ENCODE results near the gene PHPT1. TPM values are rescaled to one million over a fixed set of nuclear protein-coding genes. Genes with fewer than 3 reads are reported as not detected.

PHPT1 gene
- total and polyA plus RNA-seq, 4 donors, result 23.2 to 83.1 (median 42.3) TPM

DNA sequence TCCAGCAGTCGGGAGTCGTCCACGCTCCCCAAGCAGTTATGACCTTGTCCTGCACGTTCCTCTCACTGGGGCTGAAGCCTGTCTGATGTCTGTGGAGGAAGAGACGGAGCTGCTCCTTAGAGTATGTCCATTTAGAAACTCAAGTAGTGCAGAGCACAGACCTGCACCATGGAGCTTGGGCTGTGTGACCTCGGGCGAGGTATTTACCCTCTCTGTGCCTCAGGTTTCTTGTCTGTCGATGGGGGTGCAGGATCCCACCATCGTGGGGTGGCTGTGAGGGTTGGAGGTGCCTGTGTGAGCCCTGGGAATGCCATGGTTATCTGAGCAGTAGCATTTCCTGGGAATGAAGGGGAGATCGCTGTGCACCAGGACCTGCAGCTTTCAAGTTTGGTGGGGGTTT, 51.3 kb downstream of the PHPT1 start:
- Histone ChIP-seq H3K4me3 (ENCODE audit: low read depth in 1 of 3, low read length in 3 of 3) (no peak overlapping the region), H3K9ac (ENCODE audit: low read depth in 1 of 2, low read length in 2 of 2) (no peak overlapping the region), H3K27ac (ENCODE audit: low read depth in 1 of 2, low read length in 2 of 2) (peak overlapping the region in 1 of 2 donors; percentile 94), H3K27me3 (ENCODE audit: control insufficient read depth in 4 of 4, insufficient read depth in 4 of 4, low read length in 3 of 4) (no peaks in the 10 kb centered on the region), H3K36me3 (ENCODE audit: control insufficient read depth in 4 of 4, insufficient read depth in 3 of 4, low read depth in 1 of 4, low read length in 3 of 4) (peaks cover 0 to 14% (median 9%) of the 10 kb centered on the region in 4 donors), H3K4me1 (ENCODE audit: control insufficient read depth in 4 of 4, insufficient read depth in 4 of 4, low read length in 3 of 4) (peaks cover 12 to 31% (median 20%) of the 10 kb centered on the region in 4 donors), H3K9me3 (ENCODE audit: control insufficient read depth in 4 of 4, low read length in 3 of 4) (no peaks in the 10 kb centered on the region)
- WGBS, result 94% methylated on average over 10 of the region's 10 CpGs
- no peak for DNase-seq (ENCODE audit: low spot score)
- TF ChIP-seq, protein P1, sequence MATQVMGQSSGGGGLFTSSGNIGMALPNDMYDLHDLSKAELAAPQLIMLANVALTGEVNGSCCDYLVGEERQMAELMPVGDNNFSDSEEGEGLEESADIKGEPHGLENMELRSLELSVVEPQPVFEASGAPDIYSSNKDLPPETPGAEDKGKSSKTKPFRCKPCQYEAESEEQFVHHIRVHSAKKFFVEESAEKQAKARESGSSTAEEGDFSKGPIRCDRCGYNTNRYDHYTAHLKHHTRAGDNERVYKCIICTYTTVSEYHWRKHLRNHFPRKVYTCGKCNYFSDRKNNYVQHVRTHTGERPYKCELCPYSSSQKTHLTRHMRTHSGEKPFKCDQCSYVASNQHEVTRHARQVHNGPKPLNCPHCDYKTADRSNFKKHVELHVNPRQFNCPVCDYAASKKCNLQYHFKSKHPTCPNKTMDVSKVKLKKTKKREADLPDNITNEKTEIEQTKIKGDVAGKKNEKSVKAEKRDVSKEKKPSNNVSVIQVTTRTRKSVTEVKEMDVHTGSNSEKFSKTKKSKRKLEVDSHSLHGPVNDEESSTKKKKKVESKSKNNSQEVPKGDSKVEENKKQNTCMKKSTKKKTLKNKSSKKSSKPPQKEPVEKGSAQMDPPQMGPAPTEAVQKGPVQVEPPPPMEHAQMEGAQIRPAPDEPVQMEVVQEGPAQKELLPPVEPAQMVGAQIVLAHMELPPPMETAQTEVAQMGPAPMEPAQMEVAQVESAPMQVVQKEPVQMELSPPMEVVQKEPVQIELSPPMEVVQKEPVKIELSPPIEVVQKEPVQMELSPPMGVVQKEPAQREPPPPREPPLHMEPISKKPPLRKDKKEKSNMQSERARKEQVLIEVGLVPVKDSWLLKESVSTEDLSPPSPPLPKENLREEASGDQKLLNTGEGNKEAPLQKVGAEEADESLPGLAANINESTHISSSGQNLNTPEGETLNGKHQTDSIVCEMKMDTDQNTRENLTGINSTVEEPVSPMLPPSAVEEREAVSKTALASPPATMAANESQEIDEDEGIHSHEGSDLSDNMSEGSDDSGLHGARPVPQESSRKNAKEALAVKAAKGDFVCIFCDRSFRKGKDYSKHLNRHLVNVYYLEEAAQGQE (IDR thresholded peaks at IDR 0.05), result no peak
- TF ChIP-seq GABPA (IDR thresholded peaks at IDR 0.05 in 1 of 2, conservative IDR thresholded peaks at IDR 0.05 in 1 of 2), result no peak
- TF ChIP-seq EGR1 (IDR thresholded peaks at IDR 0.05; ENCODE audit: low read depth in 2 of 2), result no peak
- no peak for TF ChIP-seq RXRA (IDR thresholded peaks at IDR 0.05)
- no peak for TF ChIP-seq ATF3 (IDR thresholded peaks at IDR 0.05)
- TF ChIP-seq HNF4G (IDR thresholded peaks at IDR 0.05), result no peak
- TF ChIP-seq FOXA2 (IDR thresholded peaks at IDR 0.05), result no peak
- no peak for TF ChIP-seq HNF4A (conservative IDR thresholded peaks at IDR 0.05)

Small RNA genes within 50 kb of the gene (small RNA-seq; reads per million reads assigned to genes)
- not detected for gene AL355987.2
- not detected for gene MIR4292
- not detected for gene MIR4479

Other genes with a start within 250 kb of the PHPT1 start
- 10 to 100 TPM; 34.5 to 38.5 TPM for gene EGFL7, start 186.5 kb upstream of the PHPT1 start, total RNA-seq
- 10 to 100 TPM; 32.1 to 39.7 TPM for gene EGFL7, start 186.5 kb upstream of the PHPT1 start, polyA plus RNA-seq
- 100 to 1,000 TPM in 1 of 2 donors, 10 to 100 TPM in 1; 75.1 to 213 TPM for gene AGPAT2, start 162.0 kb upstream of the PHPT1 start, total RNA-seq
- 100 to 1,000 TPM; 211 to 222 TPM for gene AGPAT2, start 162.0 kb upstream of the PHPT1 start, polyA plus RNA-seq
- gene DIPK1B, start 136.8 kb upstream of the PHPT1 start, total RNA-seq, result 10 to 100 TPM in 1 of 2 donors, 1 to 10 TPM in 1; 6.4 to 19.7 TPM
- gene DIPK1B, start 136.8 kb upstream of the PHPT1 start, polyA plus RNA-seq, result 1 to 10 TPM; 2.3 to 4.1 TPM
- gene LCN10, start 106.5 kb upstream of the PHPT1 start, total RNA-seq, result under 1 TPM; 0.08 to 0.14 TPM
- gene LCN10, start 106.5 kb upstream of the PHPT1 start, polyA plus RNA-seq, result under 1 TPM; 0.11 to 0.12 TPM
- not detected for gene LCN6, start 100.9 kb upstream of the PHPT1 start, total RNA-seq
- gene LCN6, start 100.9 kb upstream of the PHPT1 start, polyA plus RNA-seq, result under 1 TPM; 0.14 to 0.32 TPM
- not detected for gene LCN8, start 91.2 kb upstream of the PHPT1 start, total RNA-seq
- gene LCN8, start 91.2 kb upstream of the PHPT1 start, polyA plus RNA-seq, result not detected
- not detected for gene LCN15, start 84.9 kb upstream of the PHPT1 start, total RNA-seq
- not detected for gene LCN15, start 84.9 kb upstream of the PHPT1 start, polyA plus RNA-seq
- gene TMEM141, start 58.1 kb upstream of the PHPT1 start, total RNA-seq, result 10 to 100 TPM; 32.2 to 58.9 TPM
- gene TMEM141, start 58.1 kb upstream of the PHPT1 start, polyA plus RNA-seq, result 10 to 100 TPM; 73.6 to 74.7 TPM
- gene CCDC183, start 53.1 kb upstream of the PHPT1 start, total RNA-seq, result 1 to 10 TPM in 1 of 2 donors, under 1 TPM in 1; 0.75 to 1.8 TPM
- gene CCDC183, start 53.1 kb upstream of the PHPT1 start, polyA plus RNA-seq, result 1 to 10 TPM in 1 of 2 donors, under 1 TPM in 1; 0.20 to 1.3 TPM
- gene RABL6, start 41.5 kb upstream of the PHPT1 start, total RNA-seq, result 10 to 100 TPM; 12.6 to 32.6 TPM
- gene RABL6, start 41.5 kb upstream of the PHPT1 start, polyA plus RNA-seq, result 1 to 10 TPM; 3.6 to 8.7 TPM
- 1 to 10 TPM in 1 of 2 donors, under 1 TPM in 1; 0.56 to 2.3 TPM for gene AJM1, start 6.9 kb upstream of the PHPT1 start, total RNA-seq
- gene AJM1, start 6.9 kb upstream of the PHPT1 start, polyA plus RNA-seq, result 1 to 10 TPM in 1 of 2 donors, under 1 TPM in 1; 0.61 to 1.0 TPM
- 1 to 10 TPM; 4.0 to 8.1 TPM for gene MAMDC4, start 2.9 kb downstream of the PHPT1 start, total RNA-seq
- gene MAMDC4, start 2.9 kb downstream of the PHPT1 start, polyA plus RNA-seq, result 1 to 10 TPM; 2.4 to 3.9 TPM
- 100 to 1,000 TPM; 123 to 248 TPM for gene EDF1, start 16.9 kb downstream of the PHPT1 start, total RNA-seq
- gene EDF1, start 16.9 kb downstream of the PHPT1 start, polyA plus RNA-seq, result 100 to 1,000 TPM; 289 to 513 TPM
- 10 to 100 TPM in 1 of 2 donors, 1 to 10 TPM in 1; 7.5 to 14.9 TPM for gene TRAF2, start 37.1 kb downstream of the PHPT1 start, total RNA-seq
- 1 to 10 TPM; 4.7 to 6.1 TPM for gene TRAF2, start 37.1 kb downstream of the PHPT1 start, polyA plus RNA-seq
- gene FBXW5, start 95.3 kb downstream of the PHPT1 start, total RNA-seq, result 100 to 1,000 TPM in 1 of 2 donors, 10 to 100 TPM in 1; 64.0 to 163 TPM
- 100 to 1,000 TPM in 1 of 2 donors, 10 to 100 TPM in 1; 87.1 to 130 TPM for gene FBXW5, start 95.3 kb downstream of the PHPT1 start, polyA plus RNA-seq
- gene C8G, start 95.8 kb downstream of the PHPT1 start, total RNA-seq, result 100 to 1,000 TPM in 1 of 2 donors, 10 to 100 TPM in 1; 25.1 to 323 TPM
- 1,000 to 10,000 TPM in 1 of 2 donors, 100 to 1,000 TPM in 1; 892 to 1,117 TPM for gene C8G, start 95.8 kb downstream of the PHPT1 start, polyA plus RNA-seq
- 1 to 10 TPM; 2.3 to 5.2 TPM for gene LCN12, start 102.9 kb downstream of the PHPT1 start, total RNA-seq
- 10 to 100 TPM in 1 of 2 donors, 1 to 10 TPM in 1; 7.3 to 12.2 TPM for gene LCN12, start 102.9 kb downstream of the PHPT1 start, polyA plus RNA-seq
- gene PTGDS, start 128.1 kb downstream of the PHPT1 start, total RNA-seq, result 1 to 10 TPM in 1 of 2 donors, under 1 TPM in 1; 0.23 to 5.4 TPM
- gene PTGDS, start 128.1 kb downstream of the PHPT1 start, polyA plus RNA-seq, result 10 to 100 TPM in 1 of 2 donors, 1 to 10 TPM in 1; 7.4 to 15.2 TPM
- gene LCNL1, start 133.6 kb downstream of the PHPT1 start, total RNA-seq, result under 1 TPM in 1 of 2 donors, not detected in 1; 0.08 TPM
- gene LCNL1, start 133.6 kb downstream of the PHPT1 start, polyA plus RNA-seq, result under 1 TPM in 1 of 2 donors, not detected in 1; 0.01 TPM
- gene PAXX, start 143.0 kb downstream of the PHPT1 start, total RNA-seq, result 1 to 10 TPM; 7.3 to 9.0 TPM
- 10 to 100 TPM; 29.4 to 34.1 TPM for gene PAXX, start 143.0 kb downstream of the PHPT1 start, polyA plus RNA-seq
- gene CLIC3, start 147.2 kb downstream of the PHPT1 start, total RNA-seq, result under 1 TPM; 0.33 to 0.42 TPM
- gene CLIC3, start 147.2 kb downstream of the PHPT1 start, polyA plus RNA-seq, result under 1 TPM; 0.38 to 0.83 TPM
- gene ABCA2, start 178.8 kb downstream of the PHPT1 start, total RNA-seq, result 10 to 100 TPM in 1 of 2 donors, 1 to 10 TPM in 1; 2.9 to 15.2 TPM
- 10 to 100 TPM in 1 of 2 donors, 1 to 10 TPM in 1; 9.5 to 15.1 TPM for gene ABCA2, start 178.8 kb downstream of the PHPT1 start, polyA plus RNA-seq
- under 1 TPM; 0.37 to 0.67 TPM for gene FUT7, start 182.7 kb downstream of the PHPT1 start, total RNA-seq
- gene FUT7, start 182.7 kb downstream of the PHPT1 start, polyA plus RNA-seq, result under 1 TPM in 1 of 2 donors, not detected in 1; 0.14 TPM
- 1 to 10 TPM; 2.7 to 5.6 TPM for gene NPDC1, start 196.8 kb downstream of the PHPT1 start, total RNA-seq
- gene NPDC1, start 196.8 kb downstream of the PHPT1 start, polyA plus RNA-seq, result 10 to 100 TPM in 1 of 2 donors, 1 to 10 TPM in 1; 9.0 to 14.5 TPM
- under 1 TPM; 0.09 to 0.25 TPM for gene ENTPD2, start 204.7 kb downstream of the PHPT1 start, total RNA-seq
- under 1 TPM; 0.17 to 0.40 TPM for gene ENTPD2, start 204.7 kb downstream of the PHPT1 start, polyA plus RNA-seq
- 1 to 10 TPM in 1 of 2 donors, under 1 TPM in 1; 0.08 to 1.8 TPM for gene SAPCD2, start 221.1 kb downstream of the PHPT1 start, total RNA-seq
- under 1 TPM; 0.06 to 0.38 TPM for gene SAPCD2, start 221.1 kb downstream of the PHPT1 start, polyA plus RNA-seq
- gene UAP1L1, start 228.1 kb downstream of the PHPT1 start, total RNA-seq, result 1 to 10 TPM; 1.8 to 2.3 TPM
- 1 to 10 TPM in 1 of 2 donors, under 1 TPM in 1; 0.35 to 1.6 TPM for gene UAP1L1, start 228.1 kb downstream of the PHPT1 start, polyA plus RNA-seq
- gene MAN1B1, start 237.6 kb downstream of the PHPT1 start, total RNA-seq, result 10 to 100 TPM; 19.9 to 31.8 TPM
- gene MAN1B1, start 237.6 kb downstream of the PHPT1 start, polyA plus RNA-seq, result 10 to 100 TPM; 23.2 to 29.7 TPM